Activated T-helper 17 cell treated with anti-CD3 and anti-CD28 coated beads, Interleukin-2, amount 50 U/mL, for 72 hours (primary cell): Measurements from ENCODE around the gene CLTC. TPM values are rescaled to one million over a fixed set of nuclear protein-coding genes. Genes with fewer than 3 reads are reported as not detected.

Source experiments
- ATAC-seq: fragments of 150-1000 bp; cut with Tn5 transposase; replicated peaks from 2 replicates; pipeline ENCODE4 v1.10.0; 2021; ENCODE audit warnings: mild to moderate bottlenecking, moderate library complexity
- H3K27ac Mint-ChIP-seq: one replicate; pipeline ENCODE4 v1.8.0; 2022; ENCODE audit warnings: mixed read lengths
- H3K27me3 Mint-ChIP-seq: one replicate; pipeline ENCODE4 v1.8.0; 2022; ENCODE audit warnings: mixed read lengths
- H3K36me3 Mint-ChIP-seq: one replicate; pipeline ENCODE4 v1.8.0; 2022; ENCODE audit warnings: low read depth, mild to moderate bottlenecking, mixed read lengths
- H3K4me1 Mint-ChIP-seq: one replicate; pipeline ENCODE4 v1.8.0; 2022; ENCODE audit warnings: mixed read lengths
- H3K4me3 Mint-ChIP-seq: one replicate; pipeline ENCODE4 v1.8.0; 2022; ENCODE audit warnings: mild to moderate bottlenecking, mixed read lengths
- H3K9me3 Mint-ChIP-seq: one replicate; pipeline ENCODE4 v1.8.0; 2022; ENCODE audit warnings: mixed read lengths
- total RNA-seq, 2 donors: library from RNA; stranded (reverse); gene quantifications; one replicate each; pipeline ENCODE4 v1.2.3, GENCODE V29; 2022

CLTC gene
- total RNA-seq, 2 donors from 2014 or later, result 162 to 200 TPM

DNA sequence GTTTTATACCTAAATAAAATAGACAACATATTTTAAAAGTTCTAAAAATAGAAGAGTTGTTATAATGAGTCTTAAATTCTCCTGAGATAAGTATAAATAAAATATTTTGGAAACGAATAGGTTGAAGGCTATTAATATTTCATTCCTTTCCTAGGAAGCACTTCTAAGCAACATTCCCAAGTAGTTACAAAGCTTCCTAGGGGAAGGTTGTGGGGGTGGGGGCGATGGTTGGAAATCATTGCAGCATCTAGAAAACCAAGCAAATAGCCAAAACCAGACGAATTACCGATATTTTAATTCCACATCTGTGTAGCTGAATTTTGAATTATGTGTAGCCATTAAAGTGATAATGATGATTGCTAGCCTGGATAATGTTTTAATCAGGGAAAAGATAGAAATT lies 60.6 kb downstream of the CLTC start:
- peaks cover 100% of the 10 kb centered on the region for H3K36me3 Mint-ChIP-seq
- no peak overlapping the region for H3K27ac Mint-ChIP-seq
- ATAC-seq, result no peak
- no peaks in the 10 kb centered on the region for H3K9me3 Mint-ChIP-seq
- H3K27me3 Mint-ChIP-seq, result no peaks in the 10 kb centered on the region
- H3K4me3 Mint-ChIP-seq, result no peak overlapping the region
- H3K4me1 Mint-ChIP-seq, result no peaks in the 10 kb centered on the region

DNA sequence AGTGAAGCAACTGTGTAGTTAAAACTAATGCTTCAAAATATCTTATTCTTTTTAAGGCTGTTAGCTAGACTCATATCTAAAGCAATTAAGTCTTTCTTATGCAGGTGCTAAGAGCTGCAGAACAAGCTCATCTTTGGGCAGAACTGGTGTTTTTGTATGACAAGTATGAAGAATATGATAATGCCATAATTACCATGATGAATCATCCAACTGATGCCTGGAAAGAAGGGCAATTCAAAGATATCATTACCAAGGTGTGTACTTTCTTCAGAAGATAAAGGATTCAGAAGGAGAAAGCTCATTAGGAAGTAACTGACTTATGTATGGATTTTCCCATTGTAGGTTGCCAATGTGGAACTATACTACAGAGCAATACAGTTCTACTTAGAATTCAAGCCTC lies 63.6 kb downstream of the CLTC start:
- H3K27me3 Mint-ChIP-seq, result no peaks in the 10 kb centered on the region
- H3K4me3 Mint-ChIP-seq, result no peak overlapping the region
- peaks cover 100% of the 10 kb centered on the region for H3K36me3 Mint-ChIP-seq
- no peak overlapping the region for H3K27ac Mint-ChIP-seq
- no peak for ATAC-seq
- H3K9me3 Mint-ChIP-seq, result no peaks in the 10 kb centered on the region
- no peaks in the 10 kb centered on the region for H3K4me1 Mint-ChIP-seq

DNA sequence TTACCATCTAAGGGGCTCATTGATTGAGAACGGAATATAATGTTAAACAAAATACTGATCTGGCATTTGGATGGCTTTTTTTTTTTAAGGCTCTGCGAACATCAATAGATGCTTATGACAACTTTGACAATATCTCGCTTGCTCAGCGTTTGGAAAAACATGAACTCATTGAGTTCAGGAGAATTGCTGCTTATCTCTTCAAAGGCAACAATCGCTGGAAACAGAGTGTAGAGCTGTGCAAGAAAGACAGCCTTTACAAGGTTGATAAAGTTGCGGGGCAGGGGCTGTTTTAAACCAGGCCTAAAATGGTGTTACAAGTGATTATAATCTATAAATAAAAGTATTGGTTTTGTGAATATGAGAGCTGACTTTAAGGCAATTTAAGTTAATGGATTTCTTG lies 65.3 kb downstream of the CLTC start:
- Mint-ChIP-seq H3K4me1 (no peaks in the 10 kb centered on the region), H3K27ac (no peak overlapping the region), H3K9me3 (no peaks in the 10 kb centered on the region), H3K4me3 (no peak overlapping the region), H3K27me3 (no peaks in the 10 kb centered on the region), H3K36me3 (peaks cover 100% of the 10 kb centered on the region)
- no peak for ATAC-seq

- no peaks in the 10 kb centered on the region for H3K9me3 Mint-ChIP-seq
- H3K4me1 Mint-ChIP-seq, result no peaks in the 10 kb centered on the region
- H3K27me3 Mint-ChIP-seq, result no peaks in the 10 kb centered on the region
- peaks cover 100% of the 10 kb centered on the region for H3K36me3 Mint-ChIP-seq
- no peak for ATAC-seq
- peak overlapping the region; percentile 75 for H3K27ac Mint-ChIP-seq
- no peak overlapping the region for H3K4me3 Mint-ChIP-seq
These were observed 68.3 kb downstream of the CLTC start for GRCh38 chr17:59688008-59688407.

DNA sequence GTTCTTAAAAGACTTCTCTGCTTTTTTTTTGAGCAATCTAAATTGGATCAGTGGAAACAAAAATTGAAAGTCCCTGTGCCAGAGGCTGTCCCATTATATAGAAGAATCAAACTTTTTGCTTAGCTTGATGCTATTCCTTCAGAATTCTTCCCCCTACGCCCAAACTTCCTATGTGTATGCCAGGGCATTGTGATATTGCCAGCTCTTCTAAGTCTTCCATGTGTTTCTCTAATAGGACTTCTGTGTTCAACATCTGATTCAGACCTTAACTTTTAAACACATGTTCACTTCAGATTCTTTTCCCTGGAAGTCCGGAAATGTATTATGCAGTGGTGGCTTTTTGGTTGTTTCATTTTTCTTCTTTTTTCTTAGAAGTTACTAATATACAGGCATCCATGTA lies 68.8 kb downstream of the CLTC start:
- H3K27me3 Mint-ChIP-seq, result no peaks in the 10 kb centered on the region
- H3K4me1 Mint-ChIP-seq, result no peaks in the 10 kb centered on the region
- peak overlapping the region; percentile 75 for H3K27ac Mint-ChIP-seq
- no peaks in the 10 kb centered on the region for H3K9me3 Mint-ChIP-seq
- peaks cover 100% of the 10 kb centered on the region for H3K36me3 Mint-ChIP-seq
- no peak overlapping the region for H3K4me3 Mint-ChIP-seq
- no peak for ATAC-seq

DNA sequence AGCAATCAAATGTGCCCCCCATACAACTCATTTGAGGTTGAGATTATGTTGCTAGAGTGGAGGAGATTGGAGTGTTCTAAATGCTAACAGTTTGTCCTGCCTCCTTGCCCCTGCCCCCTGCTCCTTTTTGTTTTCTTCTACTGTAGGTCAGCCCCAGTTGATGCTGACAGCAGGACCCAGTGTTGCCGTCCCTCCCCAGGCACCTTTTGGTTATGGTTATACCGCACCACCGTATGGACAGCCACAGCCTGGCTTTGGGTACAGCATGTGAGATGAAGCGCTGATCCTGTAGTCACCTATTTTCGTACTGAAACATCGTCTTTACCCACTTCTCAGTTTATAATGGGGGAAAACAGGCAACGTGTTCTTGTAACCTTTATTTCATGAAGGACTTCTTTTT lies 73.9 kb downstream of the CLTC start:
- ATAC-seq, result no peak
- Mint-ChIP-seq H3K27ac (no peak overlapping the region), H3K9me3 (no peaks in the 10 kb centered on the region), H3K4me1 (peaks cover 8% of the 10 kb centered on the region), H3K36me3 (peaks cover 100% of the 10 kb centered on the region), H3K4me3 (no peak overlapping the region), H3K27me3 (no peaks in the 10 kb centered on the region)

DNA sequence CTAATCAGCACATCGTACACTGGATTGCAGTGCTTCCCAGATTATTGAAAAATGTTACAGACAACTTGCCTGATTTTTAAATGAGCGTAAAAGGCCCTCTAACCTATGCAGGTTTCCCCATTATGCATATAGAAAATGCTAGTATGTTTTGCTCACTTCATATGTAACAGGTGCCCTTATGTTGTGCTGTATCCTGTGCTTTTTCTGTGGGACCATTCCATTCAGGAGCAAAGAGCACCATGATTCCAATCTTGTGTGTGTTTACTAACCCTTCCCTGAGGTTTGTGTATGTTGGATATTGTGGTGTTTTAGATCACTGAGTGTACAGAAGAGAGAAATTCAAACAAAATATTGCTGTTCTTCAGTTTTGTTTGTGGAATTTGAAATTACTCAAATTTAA lies 74.6 kb downstream of the CLTC start:
- H3K4me1 Mint-ChIP-seq, result peaks cover 15% of the 10 kb centered on the region
- H3K4me3 Mint-ChIP-seq, result no peak overlapping the region
- no peak for ATAC-seq
- peaks cover 100% of the 10 kb centered on the region for H3K36me3 Mint-ChIP-seq
- no peaks in the 10 kb centered on the region for H3K9me3 Mint-ChIP-seq
- H3K27ac Mint-ChIP-seq, result peak overlapping the region; percentile 27
- H3K27me3 Mint-ChIP-seq, result no peaks in the 10 kb centered on the region

DNA sequence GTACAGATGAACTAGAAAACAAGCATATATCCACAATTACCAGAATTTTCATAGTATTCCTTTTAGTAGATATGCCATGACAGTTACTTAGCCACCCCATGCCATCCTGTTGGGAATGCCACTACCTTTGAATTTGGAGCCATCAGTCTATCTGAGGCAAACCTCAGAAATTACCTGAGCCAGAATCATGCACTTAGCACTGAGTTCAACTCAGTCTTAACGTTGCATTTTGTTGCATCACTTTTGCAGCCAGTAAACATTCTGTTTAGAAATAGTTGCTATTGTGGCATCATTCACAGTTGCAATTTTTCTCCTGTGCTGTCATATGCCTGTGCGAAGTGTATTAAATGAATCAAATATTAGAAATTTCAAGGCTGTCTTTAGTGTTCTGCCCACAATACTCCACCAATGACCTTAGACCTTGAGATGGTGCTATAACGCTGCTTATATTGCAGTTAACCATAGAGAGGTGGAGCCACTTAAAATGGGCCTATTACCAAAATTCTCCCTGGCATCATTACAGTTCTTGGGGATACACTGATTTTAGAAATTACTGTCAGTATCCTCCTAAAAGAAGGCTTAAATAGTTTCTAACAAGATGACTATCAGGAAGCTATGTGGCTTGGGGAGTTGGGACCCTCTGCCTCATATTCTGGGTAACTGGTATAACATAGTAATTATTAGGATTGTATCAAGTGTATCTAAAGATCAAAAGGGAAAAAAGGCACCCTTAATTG lies 76.4 kb downstream of the CLTC start:
- Mint-ChIP-seq H3K27ac (no peak overlapping the region), H3K4me1 (peaks cover 30% of the 10 kb centered on the region), H3K9me3 (no peaks in the 10 kb centered on the region), H3K4me3 (no peak overlapping the region), H3K27me3 (no peaks in the 10 kb centered on the region), H3K36me3 (peaks cover 100% of the 10 kb centered on the region)
- ATAC-seq, result no peak

- ATAC-seq, result no peak
- Mint-ChIP-seq H3K9me3 (no peaks in the 10 kb centered on the region), H3K36me3 (peaks cover 98% of the 10 kb centered on the region), H3K4me1 (peaks cover 31% of the 10 kb centered on the region), H3K4me3 (no peak overlapping the region), H3K27ac (no peak overlapping the region), H3K27me3 (no peaks in the 10 kb centered on the region)
These were observed 77.1 kb downstream of the CLTC start for GRCh38 chr17:59696682-59697277.

- H3K9me3 Mint-ChIP-seq, result no peaks in the 10 kb centered on the region
- peaks cover 98% of the 10 kb centered on the region for H3K36me3 Mint-ChIP-seq
- peak overlapping the region; percentile 33 for H3K27ac Mint-ChIP-seq
- ATAC-seq, result no peak
- peak overlapping the region; percentile 42 for H3K4me3 Mint-ChIP-seq
- H3K27me3 Mint-ChIP-seq, result no peaks in the 10 kb centered on the region
- peaks cover 37% of the 10 kb centered on the region for H3K4me1 Mint-ChIP-seq
These were observed 78.4 kb downstream of the CLTC start for GRCh38 chr17:59698143-59698542.

- ATAC-seq, result no peak
- H3K27ac Mint-ChIP-seq, result peak overlapping the region; percentile 74
- peak overlapping the region; percentile 42 for H3K4me3 Mint-ChIP-seq
- H3K4me1 Mint-ChIP-seq, result peaks cover 41% of the 10 kb centered on the region
- H3K27me3 Mint-ChIP-seq, result no peaks in the 10 kb centered on the region
- H3K36me3 Mint-ChIP-seq, result peaks cover 98% of the 10 kb centered on the region
- H3K9me3 Mint-ChIP-seq, result no peaks in the 10 kb centered on the region
These were observed 79.5 kb downstream of the CLTC start for GRCh38 chr17:59699218-59699617.

DNA sequence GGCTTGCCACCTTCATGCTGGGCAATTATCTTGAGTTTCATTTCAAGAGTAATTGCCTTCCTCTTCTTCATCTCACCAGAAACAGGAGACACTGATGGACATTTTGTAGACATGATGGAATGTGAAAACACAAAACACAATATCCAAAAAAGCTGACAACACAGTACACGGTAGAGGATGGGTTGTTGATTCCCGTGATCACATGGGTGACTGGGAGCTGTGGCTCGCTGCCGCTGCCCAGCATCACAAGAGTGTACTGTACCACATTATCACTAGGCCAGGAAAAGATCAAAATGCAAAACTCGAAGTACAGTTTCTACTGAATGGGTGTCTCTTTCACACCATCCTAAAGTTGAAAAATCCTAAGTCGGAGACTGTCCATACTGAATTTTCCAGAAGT lies 80.1 kb downstream of the CLTC start:
- Mint-ChIP-seq H3K27me3 (no peaks in the 10 kb centered on the region), H3K9me3 (no peaks in the 10 kb centered on the region), H3K4me3 (peak overlapping the region; percentile 42), H3K27ac (peak overlapping the region; percentile 74), H3K36me3 (peaks cover 98% of the 10 kb centered on the region), H3K4me1 (peaks cover 46% of the 10 kb centered on the region)
- no peak for ATAC-seq

- Mint-ChIP-seq H3K27ac (no peak overlapping the region), H3K36me3 (peaks cover 98% of the 10 kb centered on the region)
These were observed 82.6 kb downstream of the CLTC start for GRCh38 chr17:59702304-59702703.

DNA sequence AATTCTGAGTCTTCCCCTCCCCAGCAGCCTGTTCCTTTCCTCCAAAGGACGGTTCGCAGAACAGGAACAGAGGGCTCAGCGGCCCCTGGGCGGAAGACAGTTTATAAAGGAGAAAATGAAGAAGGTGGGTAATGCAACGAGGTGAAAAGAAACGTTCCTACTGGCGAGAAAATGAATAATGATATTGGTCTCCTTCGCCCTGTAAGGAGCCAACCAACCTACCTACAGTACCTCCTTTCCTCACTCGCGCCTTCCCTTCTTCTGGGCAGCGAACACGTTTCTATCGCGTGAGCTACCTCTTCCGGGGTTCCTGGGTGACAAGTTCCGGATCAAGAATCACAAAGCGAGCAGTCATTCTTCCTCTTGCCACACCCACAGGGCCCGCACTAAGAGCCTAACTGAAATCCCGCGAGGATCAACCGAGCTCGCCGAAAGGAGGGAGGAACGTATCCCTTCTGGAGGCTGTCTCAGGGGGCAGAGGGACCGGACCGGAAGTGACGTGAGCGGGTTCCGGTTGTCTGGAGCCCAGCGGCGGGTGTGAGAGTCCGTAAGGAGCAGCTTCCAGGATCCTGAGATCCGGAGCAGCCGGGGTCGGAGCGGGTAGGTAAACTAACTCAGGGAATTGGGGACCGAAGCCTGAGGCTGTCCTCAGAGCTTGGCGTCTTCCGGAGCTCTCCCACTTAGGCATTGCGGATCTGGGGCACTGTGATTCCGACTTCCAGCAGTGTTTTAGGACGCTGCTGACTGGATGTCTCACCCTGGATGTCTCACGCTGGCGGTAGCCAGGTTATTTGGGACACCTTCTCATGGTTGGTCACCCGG lies 87.7 kb downstream of the CLTC start, which contains the start of the genes PTRH2 and VMP1:
Gene PTRH2 (minus strand): TSS at position 282 of the 822 bp plus-strand sequence. CDS start 9,452 bp downstream, outside the sequence.
Gene VMP1 (plus strand): TSS at position 506 of the 822 bp plus-strand sequence. CDS start 23,793 bp downstream, outside the sequence.
- H3K27ac Mint-ChIP-seq, result peak within 1 kb of the TSS; percentile 98
- H3K36me3 Mint-ChIP-seq, result peaks cover 60% of the 10 kb centered on the region
- H3K9me3 Mint-ChIP-seq, result no peaks in the 10 kb centered on the region
- ATAC-seq, result peak; percentile 99
- no peaks in the 10 kb centered on the region for H3K27me3 Mint-ChIP-seq
- H3K4me1 Mint-ChIP-seq, result peaks cover 28% of the 10 kb centered on the region
- peak within 1 kb of the TSS; percentile 93 for H3K4me3 Mint-ChIP-seq

More at GRCh38 chr17:59702304-59702703, 82.6 kb downstream of the CLTC start:
- ATAC-seq, result no peak
- peaks cover 50% of the 10 kb centered on the region for H3K4me1 Mint-ChIP-seq
- no peaks in the 10 kb centered on the region for H3K9me3 Mint-ChIP-seq
- H3K4me3 Mint-ChIP-seq, result no peak overlapping the region
- H3K27me3 Mint-ChIP-seq, result no peaks in the 10 kb centered on the region
